ENCODE data around the gene DVL1. TPM values are rescaled to one million over a fixed set of nuclear protein-coding genes. Genes with fewer than 3 reads are reported as not detected.

DVL1 gene
- total RNA-seq, 1 experiment from 2014 or later, result 91.4 TPM

DNA sequence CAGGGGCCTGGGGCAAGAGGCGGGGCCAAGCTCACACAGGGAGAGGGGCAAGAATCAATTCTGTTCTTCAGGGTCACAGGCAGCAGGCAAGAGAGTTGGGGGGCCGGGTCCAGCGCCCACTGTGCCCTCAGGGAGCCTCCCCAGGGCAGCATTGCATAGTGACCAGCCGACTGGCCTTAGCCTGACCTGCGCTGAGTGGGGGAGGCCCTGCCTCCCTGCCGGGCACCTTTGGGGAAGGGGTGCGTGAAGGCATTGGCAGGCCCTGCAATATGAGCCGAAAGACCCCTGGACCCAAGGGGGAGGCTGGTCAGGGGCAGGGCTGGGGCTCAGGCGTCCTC is 56.8 kb downstream of the DVL1 start (continued):
- TF ChIP-seq ZBTB21 (CRISPR knock-in tag; IDR thresholded peaks at IDR 0.05; ENCODE audit: borderline replicate concordance) (no peak), CREB1 (CRISPR knock-in tag; IDR thresholded peaks at IDR 0.05) (no peak)

DNA sequence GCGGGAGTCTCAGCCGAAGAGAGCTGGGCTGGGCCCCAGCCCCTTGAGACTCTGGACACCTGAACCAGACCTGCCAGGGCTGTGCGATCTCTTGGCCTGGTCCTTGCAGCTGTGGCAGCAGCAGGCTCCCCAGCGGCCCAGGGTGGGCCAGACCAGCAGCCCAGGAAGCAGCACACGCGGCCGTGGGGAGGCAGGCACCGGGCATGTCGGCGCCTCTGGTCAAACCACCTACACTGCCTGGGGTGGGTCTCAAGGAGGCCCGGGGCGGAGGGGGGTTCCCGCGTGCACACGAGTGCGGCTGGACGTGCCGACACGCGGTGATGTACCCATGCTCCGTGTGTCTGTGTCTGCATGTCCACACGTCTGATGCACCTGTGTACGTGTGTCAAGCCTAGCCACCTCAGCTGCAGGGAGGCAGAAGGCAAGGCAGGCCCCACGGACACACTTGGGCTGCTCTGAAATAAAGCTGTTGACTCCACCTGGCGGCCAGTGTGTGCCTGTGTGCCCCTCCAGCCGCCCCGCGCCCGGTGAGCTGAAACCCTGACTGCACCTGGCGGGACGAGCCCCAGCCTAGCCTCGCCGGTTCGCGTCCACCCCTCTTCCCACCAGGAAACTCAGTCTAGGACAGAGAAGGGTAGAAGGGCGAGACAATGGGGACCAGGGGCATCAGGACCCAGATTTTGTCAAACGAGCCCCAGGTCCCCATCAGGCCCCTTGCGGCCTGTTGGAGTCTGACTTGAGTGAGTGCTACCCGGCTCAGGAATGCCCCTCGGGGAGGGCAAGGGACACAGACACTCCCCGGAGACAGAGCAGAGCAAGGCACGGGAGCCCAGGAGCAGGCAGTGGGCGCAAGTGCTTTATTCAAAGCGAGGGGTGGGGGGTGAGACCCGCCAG is 57.4 kb downstream of the DVL1 start:
- Mint-ChIP-seq H3K9me3 (no peaks in the 10 kb centered on the region), H3K27ac (peak overlapping the region; percentile 49; the same call in 1 of the 2 replicates), H3K27me3 (ENCODE audit: low read depth) (no peaks in the 10 kb centered on the region), H3K4me3 (no peak overlapping the region), H3K4me1 (peaks cover 4% of the 10 kb centered on the region; the same call in 1 of the 2 replicates), H3K36me3 (no peaks in the 10 kb centered on the region)
- TF ChIP-seq, protein P1, sequence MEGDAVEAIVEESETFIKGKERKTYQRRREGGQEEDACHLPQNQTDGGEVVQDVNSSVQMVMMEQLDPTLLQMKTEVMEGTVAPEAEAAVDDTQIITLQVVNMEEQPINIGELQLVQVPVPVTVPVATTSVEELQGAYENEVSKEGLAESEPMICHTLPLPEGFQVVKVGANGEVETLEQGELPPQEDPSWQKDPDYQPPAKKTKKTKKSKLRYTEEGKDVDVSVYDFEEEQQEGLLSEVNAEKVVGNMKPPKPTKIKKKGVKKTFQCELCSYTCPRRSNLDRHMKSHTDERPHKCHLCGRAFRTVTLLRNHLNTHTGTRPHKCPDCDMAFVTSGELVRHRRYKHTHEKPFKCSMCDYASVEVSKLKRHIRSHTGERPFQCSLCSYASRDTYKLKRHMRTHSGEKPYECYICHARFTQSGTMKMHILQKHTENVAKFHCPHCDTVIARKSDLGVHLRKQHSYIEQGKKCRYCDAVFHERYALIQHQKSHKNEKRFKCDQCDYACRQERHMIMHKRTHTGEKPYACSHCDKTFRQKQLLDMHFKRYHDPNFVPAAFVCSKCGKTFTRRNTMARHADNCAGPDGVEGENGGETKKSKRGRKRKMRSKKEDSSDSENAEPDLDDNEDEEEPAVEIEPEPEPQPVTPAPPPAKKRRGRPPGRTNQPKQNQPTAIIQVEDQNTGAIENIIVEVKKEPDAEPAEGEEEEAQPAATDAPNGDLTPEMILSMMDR (IDR thresholded peaks at IDR 0.05), result peak; percentile 55
- TF ChIP-seq MAX (CRISPR knock-in tag; IDR thresholded peaks at IDR 0.05) (0 out of 2 replicates have a peak, but pooled peaks have one; percentile 30), RELA (CRISPR knock-in tag; IDR thresholded peaks at IDR 0.05; ENCODE audit: borderline replicate concordance) (no peak), FOXK1 (CRISPR knock-in tag; IDR thresholded peaks at IDR 0.05) (0 out of 2 replicates have a peak, but pooled peaks have one; percentile 5), SMAD4 (CRISPR knock-in tag; IDR thresholded peaks at IDR 0.05) (no peak), AFF4 (CRISPR knock-in tag; IDR thresholded peaks at IDR 0.05; ENCODE audit: borderline replicate concordance) (no peak), ZNF232 (CRISPR knock-in tag; IDR thresholded peaks at IDR 0.05) (no peak), ATF1 (CRISPR knock-in tag; IDR thresholded peaks at IDR 0.05) (no peak)
- TF ChIP-seq, protein P2, sequence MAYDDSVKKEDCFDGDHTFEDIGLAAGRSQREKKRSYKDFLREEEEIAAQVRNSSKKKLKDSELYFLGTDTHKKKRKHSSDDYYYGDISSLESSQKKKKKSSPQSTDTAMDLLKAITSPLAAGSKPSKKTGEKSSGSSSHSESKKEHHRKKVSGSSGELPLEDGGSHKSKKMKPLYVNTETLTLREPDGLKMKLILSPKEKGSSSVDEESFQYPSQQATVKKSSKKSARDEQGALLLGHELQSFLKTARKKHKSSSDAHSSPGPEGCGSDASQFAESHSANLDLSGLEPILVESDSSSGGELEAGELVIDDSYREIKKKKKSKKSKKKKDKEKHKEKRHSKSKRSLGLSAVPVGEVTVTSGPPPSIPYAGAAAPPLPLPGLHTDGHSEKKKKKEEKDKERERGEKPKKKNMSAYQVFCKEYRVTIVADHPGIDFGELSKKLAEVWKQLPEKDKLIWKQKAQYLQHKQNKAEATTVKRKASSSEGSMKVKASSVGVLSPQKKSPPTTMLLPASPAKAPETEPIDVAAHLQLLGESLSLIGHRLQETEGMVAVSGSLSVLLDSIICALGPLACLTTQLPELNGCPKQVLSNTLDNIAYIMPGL (CRISPR knock-in tag; IDR thresholded peaks at IDR 0.05), result 0 out of 2 replicates have a peak, but pooled peaks have one; percentile 40
- ATAC-seq, result peak; percentile 68
- DNase-seq (ENCODE audit: low spot score), result peak; percentile 85
- ChIA-PET CTCF (interaction anchor here (0.6 to 4.3 kb wide), 62 partner anchors 8 to 883 kb away, joined by 3 to 81 read pairs (median 5); partner anchors contain the start of genes B3GALT6, C1QTNF12, C1orf159 and PLEKHN1), POLR2A (interaction anchor here (0.8 to 1.1 kb wide), 2 partner anchors 13 to 18 kb away, joined by 5 read pairs; partner anchors contain the start of gene UBE2J2)

GRCh38 chr1:1291023-1291528 is 58.1 kb downstream of the DVL1 start:
- Mint-ChIP-seq H3K4me1 (peaks cover 4% of the 10 kb centered on the region; the same call in 1 of the 2 replicates), H3K27me3 (ENCODE audit: low read depth) (no peaks in the 10 kb centered on the region), H3K36me3 (no peaks in the 10 kb centered on the region), H3K4me3 (no peak overlapping the region), H3K9me3 (no peaks in the 10 kb centered on the region), H3K27ac (no peak overlapping the region)
- DNase-seq (ENCODE audit: low spot score) (no peak), ATAC-seq (no peak)
- CTCF ChIA-PET, result interaction anchor here (0.6 to 4.3 kb wide), 48 partner anchors 8 to 883 kb away, joined by 3 to 81 read pairs (median 5); partner anchors contain the start of genes B3GALT6, C1QTNF12, C1orf159 and PLEKHN1
- POLR2A ChIA-PET, result interaction anchor here (1.1 kb wide), 1 partner anchor 17 kb away, joined by 5 read pairs; the partner anchor contains the start of gene UBE2J2
- TF ChIP-seq, protein P3, sequence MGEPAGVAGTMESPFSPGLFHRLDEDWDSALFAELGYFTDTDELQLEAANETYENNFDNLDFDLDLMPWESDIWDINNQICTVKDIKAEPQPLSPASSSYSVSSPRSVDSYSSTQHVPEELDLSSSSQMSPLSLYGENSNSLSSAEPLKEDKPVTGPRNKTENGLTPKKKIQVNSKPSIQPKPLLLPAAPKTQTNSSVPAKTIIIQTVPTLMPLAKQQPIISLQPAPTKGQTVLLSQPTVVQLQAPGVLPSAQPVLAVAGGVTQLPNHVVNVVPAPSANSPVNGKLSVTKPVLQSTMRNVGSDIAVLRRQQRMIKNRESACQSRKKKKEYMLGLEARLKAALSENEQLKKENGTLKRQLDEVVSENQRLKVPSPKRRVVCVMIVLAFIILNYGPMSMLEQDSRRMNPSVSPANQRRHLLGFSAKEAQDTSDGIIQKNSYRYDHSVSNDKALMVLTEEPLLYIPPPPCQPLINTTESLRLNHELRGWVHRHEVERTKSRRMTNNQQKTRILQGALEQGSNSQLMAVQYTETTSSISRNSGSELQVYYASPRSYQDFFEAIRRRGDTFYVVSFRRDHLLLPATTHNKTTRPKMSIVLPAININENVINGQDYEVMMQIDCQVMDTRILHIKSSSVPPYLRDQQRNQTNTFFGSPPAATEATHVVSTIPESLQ (CRISPR knock-in tag; IDR thresholded peaks at IDR 0.05), result no peak
- no peak for TF ChIP-seq SMAD3 (CRISPR knock-in tag; IDR thresholded peaks at IDR 0.05; ENCODE audit: borderline replicate concordance)
- no peak for TF ChIP-seq TP53 (CRISPR knock-in tag; IDR thresholded peaks at IDR 0.05)
- TF ChIP-seq, protein P2 (CRISPR knock-in tag; IDR thresholded peaks at IDR 0.05), result no peak
- TF ChIP-seq CREB1 (CRISPR knock-in tag; IDR thresholded peaks at IDR 0.05), result no peak
- no peak for TF ChIP-seq ZNF281 (CRISPR knock-in tag; IDR thresholded peaks at IDR 0.05)

Measured in WTC11 (cell line).